Lung (tissue), 12 donors: ENCODE measurements around the gene NUDT19. TPM values are rescaled to one million over a fixed set of nuclear protein-coding genes. Genes with fewer than 3 reads are reported as not detected.

Experiments used
- ATAC-seq: fragments of 200-7000 bp; cut with Tn5 transposase; one replicate; pipeline ENCODE4 v1.9.1; 2020; ENCODE audit warnings: moderate number of reproducible peaks; ENCODE audit not compliant: insufficient read depth, low FRiP score
- DNase-seq, 3 donors: peaks; one replicate each; pipeline ENCODE4 v3.0.0-alpha.2; 2013 to 2017
- H3K27ac ChIP-seq, 2 donors: one replicate each; pipeline ENCODE4 v1.5.1; 2013; ENCODE audit warnings: mild to moderate bottlenecking in 2 of 2, moderate library complexity in 2 of 2, control low read depth in 1 of 2, inconsistent platforms in 1 of 2, low read depth in 1 of 2, low read length in 1 of 2
- H3K27me3 ChIP-seq, 3 donors: one replicate each; pipeline ENCODE4 v1.5.1; 2013; ENCODE audit warnings: low read length in 2 of 3; ENCODE audit not compliant: control insufficient read depth in 3 of 3, insufficient read depth in 3 of 3
- H3K36me3 ChIP-seq, 4 donors: one replicate each; pipeline ENCODE4 v1.5.1; 2013; ENCODE audit warnings: low read length in 4 of 4, mild to moderate bottlenecking in 1 of 4, moderate library complexity in 1 of 4; ENCODE audit not compliant: control insufficient read depth in 4 of 4, insufficient read depth in 4 of 4
- H3K4me1 ChIP-seq, 5 donors: one replicate each; pipeline ENCODE4 v1.5.1; 2013; ENCODE audit warnings: low read length in 5 of 5, mild to moderate bottlenecking in 2 of 5, moderate library complexity in 1 of 5; ENCODE audit not compliant: control insufficient read depth in 5 of 5, insufficient read depth in 5 of 5
- H3K4me3 ChIP-seq: one replicate; pipeline ENCODE4 v1.5.1; 2013; ENCODE audit warnings: mild to moderate bottlenecking, control low read depth, moderate library complexity
- H3K9ac ChIP-seq, 2 donors: one replicate each; pipeline ENCODE4 v1.5.1; 2013; ENCODE audit warnings: low read length in 2 of 2, control low read depth in 1 of 2; ENCODE audit not compliant: insufficient read depth in 1 of 2
- H3K9me3 ChIP-seq, 4 donors: one replicate each; pipeline ENCODE4 v1.5.1; 2013; ENCODE audit warnings: low read length in 3 of 4, mild to moderate bottlenecking in 1 of 4, moderate library complexity in 1 of 4; ENCODE audit not compliant: control insufficient read depth in 4 of 4, insufficient read depth in 3 of 4
- WGBS, 2 donors: extraction: QIAGEN DNeasy Blood & Tissue Kit; methylation state at CpG; one replicate each; pipeline ENCODE4 v1.1.7; 2013; 5-methylcytosine and 5-hydroxymethylcytosine counted together
- polyA plus RNA-seq, 2 donors: library from polyadenylated mRNA; stranded (reverse); fragments of 200-250 nt; gene quantifications; one replicate each; pipeline ENCODE4 v1.2.1, GENCODE V29; 2013
- total RNA-seq, 2 donors: library from RNA; depleted of rRNA in 1 of 2; stranded (reverse); fragments of >200 nt in 1 of 2; gene quantifications; one replicate each; pipeline ENCODE4 v1.2.1, GENCODE V29; 2014 to 2021
- TF ChIP-seq, protein P1 (sequence below): IDR thresholded peaks from 2 replicates; pipeline ENCODE4 v1.5.1; 2012; ENCODE audit warnings: mild to moderate bottlenecking; ENCODE audit errors: control extremely low read depth, extremely low read depth
- donor health status: control.
- donor health status: control.
- donor health status: Bipolar disorder and iron deficiency.
- donor health status: healthy.
- donor health status: DM: yes; HTN: yes; CAD: no.

The NUDT19 gene
- total and polyA plus RNA-seq, 4 donors: 7.5 to 20.1 (median 12.2) TPM

DNA sequence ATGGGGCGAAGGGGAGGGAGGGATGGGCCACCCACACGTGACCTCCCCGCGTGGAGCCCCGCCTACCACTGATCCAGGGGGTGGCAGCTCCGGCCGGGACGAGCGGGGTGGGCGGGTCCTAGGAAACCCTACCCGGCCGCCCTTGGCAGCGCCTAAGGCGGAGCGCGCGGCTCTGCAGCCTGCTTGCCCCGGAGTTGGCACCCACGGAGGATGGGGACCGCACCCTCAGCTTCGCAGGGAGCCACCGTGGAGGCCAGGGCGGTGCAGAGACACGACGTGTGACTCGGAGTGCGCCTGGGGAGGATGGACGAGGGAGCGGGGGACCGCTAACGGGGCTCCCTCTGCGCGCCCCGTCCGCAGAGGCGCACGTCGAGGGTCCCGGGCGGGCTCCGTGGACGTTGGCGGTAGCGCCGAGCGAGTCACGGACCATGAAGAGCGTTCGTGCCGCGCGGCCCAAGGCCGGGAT lies 15.9 kb upstream of the NUDT19 start, which contains the start of gene RGS9BP:
Gene RGS9BP (plus strand): TSS at position 129 of the 466 bp plus-strand sequence. CDS start 416 bp downstream, outside the sequence.
- Histone ChIP-seq H3K36me3 (no peaks in the 10 kb centered on the region), H3K27me3 (peaks cover 0 to 27% (median 14%) of the 10 kb centered on the region in 3 donors), H3K9ac (peak within 1 kb of the TSS; percentile 25 to 49), H3K4me1 (peaks cover 0 to 22% (median 0%) of the 10 kb centered on the region in 5 donors), H3K4me3 (peak within 1 kb of the TSS; percentile 63), H3K9me3 (peaks cover 0 to 2% (median 0%) of the 10 kb centered on the region in 4 donors), H3K27ac (peak within 1 kb of the TSS; percentile 83)
- 3 to 4% methylated on average over 51 to 53 of the region's 53 CpGs for WGBS, 2 donors
- TF ChIP-seq, protein P1, sequence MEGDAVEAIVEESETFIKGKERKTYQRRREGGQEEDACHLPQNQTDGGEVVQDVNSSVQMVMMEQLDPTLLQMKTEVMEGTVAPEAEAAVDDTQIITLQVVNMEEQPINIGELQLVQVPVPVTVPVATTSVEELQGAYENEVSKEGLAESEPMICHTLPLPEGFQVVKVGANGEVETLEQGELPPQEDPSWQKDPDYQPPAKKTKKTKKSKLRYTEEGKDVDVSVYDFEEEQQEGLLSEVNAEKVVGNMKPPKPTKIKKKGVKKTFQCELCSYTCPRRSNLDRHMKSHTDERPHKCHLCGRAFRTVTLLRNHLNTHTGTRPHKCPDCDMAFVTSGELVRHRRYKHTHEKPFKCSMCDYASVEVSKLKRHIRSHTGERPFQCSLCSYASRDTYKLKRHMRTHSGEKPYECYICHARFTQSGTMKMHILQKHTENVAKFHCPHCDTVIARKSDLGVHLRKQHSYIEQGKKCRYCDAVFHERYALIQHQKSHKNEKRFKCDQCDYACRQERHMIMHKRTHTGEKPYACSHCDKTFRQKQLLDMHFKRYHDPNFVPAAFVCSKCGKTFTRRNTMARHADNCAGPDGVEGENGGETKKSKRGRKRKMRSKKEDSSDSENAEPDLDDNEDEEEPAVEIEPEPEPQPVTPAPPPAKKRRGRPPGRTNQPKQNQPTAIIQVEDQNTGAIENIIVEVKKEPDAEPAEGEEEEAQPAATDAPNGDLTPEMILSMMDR: no peak
- peak; percentile 53 to 66 (median 58) for DNase-seq
- peak; percentile 79 for ATAC-seq

DNA sequence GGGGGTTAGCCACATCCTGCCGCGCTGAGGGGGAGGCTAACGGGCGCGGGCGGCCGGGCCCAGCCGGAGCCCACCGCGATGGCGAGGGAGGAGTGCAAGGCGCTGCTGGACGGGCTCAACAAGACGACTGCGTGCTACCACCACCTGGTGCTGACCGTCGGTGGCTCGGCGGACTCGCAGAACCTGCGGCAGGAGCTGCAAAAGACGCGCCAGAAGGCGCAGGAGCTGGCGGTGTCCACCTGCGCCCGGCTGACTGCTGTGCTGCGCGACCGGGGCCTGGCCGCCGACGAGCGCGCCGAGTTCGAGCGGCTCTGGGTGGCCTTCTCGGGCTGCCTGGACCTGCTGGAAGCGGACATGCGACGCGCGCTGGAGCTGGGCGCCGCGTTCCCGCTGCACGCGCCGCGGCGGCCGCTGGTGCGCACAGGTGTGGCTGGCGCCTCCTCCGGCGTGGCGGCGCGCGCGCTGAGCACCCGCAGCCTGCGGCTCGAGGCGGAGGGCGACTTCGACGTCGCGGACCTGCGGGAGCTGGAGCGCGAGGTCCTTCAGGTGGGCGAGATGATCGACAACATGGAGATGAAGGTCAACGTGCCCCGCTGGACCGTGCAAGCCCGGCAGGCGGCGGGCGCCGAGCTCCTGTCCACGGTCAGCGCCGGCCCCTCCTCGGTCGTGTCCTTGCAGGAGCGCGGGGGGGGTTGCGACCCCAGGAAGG lies 15.3 kb upstream of the NUDT19 start:
- WGBS, 2 donors: 2 to 4% methylated on average over 73 to 93 of the region's 93 CpGs
- no peak overlapping the region for H3K9ac ChIP-seq
- DNase-seq (peak in 2 of 3 donors; percentile 21 to 22), ATAC-seq (no peak)
- peaks cover 0 to 27% (median 14%) of the 10 kb centered on the region in 3 donors for H3K27me3 ChIP-seq
- H3K4me3 ChIP-seq: peak overlapping the region; percentile 46
- H3K36me3 ChIP-seq: no peaks in the 10 kb centered on the region
- peaks cover 0 to 22% (median 0%) of the 10 kb centered on the region in 5 donors for H3K4me1 ChIP-seq
- TF ChIP-seq, protein P1: no peak
- H3K27ac ChIP-seq: peak overlapping the region in 1 of 2 donors; percentile 18
- peaks cover 0 to 2% (median 0%) of the 10 kb centered on the region in 4 donors for H3K9me3 ChIP-seq

DNA sequence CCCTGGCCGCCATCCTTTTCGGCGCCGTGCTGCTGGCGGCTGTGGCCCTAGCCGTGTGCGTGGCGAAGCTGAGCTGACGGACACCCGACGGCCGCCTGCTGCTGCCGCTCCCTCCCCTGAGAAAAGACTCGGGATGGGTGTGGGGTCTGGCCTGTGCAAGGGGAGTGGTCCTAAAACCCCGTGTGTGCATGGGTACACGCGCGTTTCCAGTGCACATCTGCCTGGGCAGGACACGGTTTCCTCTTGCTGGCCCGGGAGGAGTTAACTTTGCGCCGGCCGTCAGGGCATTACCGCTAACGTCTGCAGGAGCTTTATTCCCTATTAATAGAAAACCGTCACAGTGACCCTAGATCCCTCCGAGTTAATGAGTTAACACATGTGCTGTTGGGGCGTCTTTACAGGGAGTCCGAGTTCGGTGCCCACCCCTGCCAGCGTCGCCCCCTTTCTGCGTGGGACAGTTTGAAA lies 14.7 kb upstream of the NUDT19 start:
- WGBS, 2 donors: 16 to 19% methylated on average over 32 to 33 of the region's 33 CpGs
- Histone ChIP-seq H3K9ac (no peak overlapping the region), H3K4me1 (peaks cover 0 to 22% (median 0%) of the 10 kb centered on the region in 5 donors), H3K4me3 (no peak overlapping the region), H3K27ac (no peak overlapping the region), H3K9me3 (peaks cover 0 to 2% (median 0%) of the 10 kb centered on the region in 4 donors), H3K27me3 (peaks cover 0 to 27% (median 14%) of the 10 kb centered on the region in 3 donors), H3K36me3 (no peaks in the 10 kb centered on the region)
- no peak for DNase-seq
- no peak for ATAC-seq
- TF ChIP-seq, protein P1: no peak
